Nephron (organoid): ENCODE data around the gene ATXN1.

Source experiments
- H3K27ac Mint-ChIP-seq, 3 experiments: 2 replicates each; pipeline ENCODE4 v1.8.0; 2020; ENCODE audit warnings: mixed read lengths in 3 of 3, mild to moderate bottlenecking in 2 of 3, moderate library complexity in 1 of 3
- H3K27me3 Mint-ChIP-seq: 2 replicates; pipeline ENCODE4 v1.8.0; 2021; ENCODE audit warnings: low read depth, mild to moderate bottlenecking, moderate library complexity, mixed read lengths
- H3K36me3 Mint-ChIP-seq: 2 replicates; pipeline ENCODE4 v1.8.0; 2020; ENCODE audit warnings: low read depth, mixed read lengths
- H3K4me1 Mint-ChIP-seq: 2 replicates; pipeline ENCODE4 v1.8.0; 2020; ENCODE audit warnings: mixed read lengths
- H3K4me3 Mint-ChIP-seq, 3 experiments: 2 replicates each; pipeline ENCODE4 v1.8.0; 2020; ENCODE audit warnings: mild to moderate bottlenecking in 3 of 3, mixed read lengths in 3 of 3, moderate library complexity in 2 of 3
- H3K9me3 Mint-ChIP-seq: 2 replicates; pipeline ENCODE4 v1.8.0; 2020; ENCODE audit warnings: mixed read lengths
- TF ChIP-seq, protein P1 (sequence below), 3 experiments: fragments of 200-600 bp; sonication (generic); IDR thresholded peaks; one replicate each; pipeline ENCODE4 v1.5.0; 2021; ENCODE audit warnings: antibody characterized with exemption in 3 of 3; ENCODE audit not compliant: unreplicated experiment in 3 of 3

Gene ATXN1

DNA sequence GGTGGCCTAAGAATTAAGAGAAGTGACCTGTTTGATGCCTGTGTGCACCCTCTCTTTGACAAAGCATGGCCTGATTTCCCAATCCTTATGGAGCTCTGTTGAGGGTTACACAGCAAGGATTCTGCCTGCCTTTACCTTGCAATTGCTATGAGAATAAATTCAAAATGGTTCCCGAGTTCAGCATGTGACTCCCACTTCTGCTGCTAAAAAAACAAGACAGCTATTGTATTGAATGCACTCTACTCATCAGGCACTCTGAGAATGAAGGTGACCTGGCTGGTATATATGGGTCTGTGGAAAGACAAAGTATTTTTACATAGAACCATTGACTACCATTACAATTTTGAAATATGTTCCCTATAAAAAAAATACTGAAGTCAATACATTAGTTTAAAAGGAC is 190.3 kb downstream of the ATXN1 start:
- H3K4me3 Mint-ChIP-seq: no peak overlapping the region
- TF ChIP-seq, protein P1, sequence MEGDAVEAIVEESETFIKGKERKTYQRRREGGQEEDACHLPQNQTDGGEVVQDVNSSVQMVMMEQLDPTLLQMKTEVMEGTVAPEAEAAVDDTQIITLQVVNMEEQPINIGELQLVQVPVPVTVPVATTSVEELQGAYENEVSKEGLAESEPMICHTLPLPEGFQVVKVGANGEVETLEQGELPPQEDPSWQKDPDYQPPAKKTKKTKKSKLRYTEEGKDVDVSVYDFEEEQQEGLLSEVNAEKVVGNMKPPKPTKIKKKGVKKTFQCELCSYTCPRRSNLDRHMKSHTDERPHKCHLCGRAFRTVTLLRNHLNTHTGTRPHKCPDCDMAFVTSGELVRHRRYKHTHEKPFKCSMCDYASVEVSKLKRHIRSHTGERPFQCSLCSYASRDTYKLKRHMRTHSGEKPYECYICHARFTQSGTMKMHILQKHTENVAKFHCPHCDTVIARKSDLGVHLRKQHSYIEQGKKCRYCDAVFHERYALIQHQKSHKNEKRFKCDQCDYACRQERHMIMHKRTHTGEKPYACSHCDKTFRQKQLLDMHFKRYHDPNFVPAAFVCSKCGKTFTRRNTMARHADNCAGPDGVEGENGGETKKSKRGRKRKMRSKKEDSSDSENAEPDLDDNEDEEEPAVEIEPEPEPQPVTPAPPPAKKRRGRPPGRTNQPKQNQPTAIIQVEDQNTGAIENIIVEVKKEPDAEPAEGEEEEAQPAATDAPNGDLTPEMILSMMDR (IDR thresholded peaks at IDR 0.05; ENCODE audit: unreplicated experiment in 3 of 3): no peak
- peaks cover 25% of the 10 kb centered on the region for H3K4me1 Mint-ChIP-seq
- peaks cover 12% of the 10 kb centered on the region for H3K36me3 Mint-ChIP-seq
- H3K27me3 Mint-ChIP-seq: no peaks in the 10 kb centered on the region
- H3K9me3 Mint-ChIP-seq: no peaks in the 10 kb centered on the region
- no peak overlapping the region for H3K27ac Mint-ChIP-seq

DNA sequence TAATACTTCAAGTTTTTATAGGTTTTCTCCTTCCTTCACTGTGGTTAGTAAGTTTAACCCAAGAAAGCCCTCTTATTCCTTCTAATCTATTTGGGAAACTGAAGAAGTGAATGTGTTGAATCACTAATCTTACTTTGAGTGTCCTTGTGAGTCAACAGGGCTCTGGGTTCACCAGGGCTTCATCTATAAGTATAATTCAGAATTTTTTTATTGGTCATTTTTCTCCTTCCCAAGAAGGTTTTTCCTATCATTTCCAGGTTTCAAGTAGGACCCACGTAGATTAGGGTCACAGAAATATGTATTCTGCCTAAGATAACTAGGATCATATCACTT is 191.1 kb downstream of the ATXN1 start:
- H3K27ac Mint-ChIP-seq: no peak overlapping the region
- no peaks in the 10 kb centered on the region for H3K27me3 Mint-ChIP-seq
- TF ChIP-seq, protein P1 (IDR thresholded peaks at IDR 0.05; ENCODE audit: unreplicated experiment in 3 of 3): no peak
- peaks cover 25% of the 10 kb centered on the region for H3K4me1 Mint-ChIP-seq
- no peak overlapping the region for H3K4me3 Mint-ChIP-seq
- peaks cover 11% of the 10 kb centered on the region for H3K36me3 Mint-ChIP-seq
- H3K9me3 Mint-ChIP-seq: no peaks in the 10 kb centered on the region

DNA sequence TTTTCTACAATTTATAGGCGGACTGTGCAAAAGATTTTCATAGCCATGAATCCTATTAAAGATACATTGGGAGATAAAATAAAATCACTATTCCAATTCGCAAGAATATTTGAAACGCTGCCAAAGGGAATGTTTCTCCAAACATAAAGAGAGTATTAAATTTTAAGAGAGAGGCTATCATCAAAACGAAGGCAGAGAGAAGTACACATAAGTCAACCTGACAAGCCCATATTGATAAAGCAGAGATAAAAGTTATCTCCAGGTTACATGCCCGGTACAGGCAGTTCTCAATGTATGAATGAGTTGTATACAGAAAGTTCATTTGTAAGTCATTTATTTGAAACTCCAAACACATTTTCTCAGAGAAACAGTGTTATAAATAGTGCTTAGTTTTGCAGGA is 193.1 kb downstream of the ATXN1 start:
- H3K27me3 Mint-ChIP-seq: no peaks in the 10 kb centered on the region
- peaks cover 20% of the 10 kb centered on the region for H3K4me1 Mint-ChIP-seq
- TF ChIP-seq, protein P1 (IDR thresholded peaks at IDR 0.05; ENCODE audit: unreplicated experiment in 3 of 3): no peak
- no peaks in the 10 kb centered on the region for H3K9me3 Mint-ChIP-seq
- peak overlapping the region; percentile 14 to 65 (median 21) for H3K27ac Mint-ChIP-seq
- peaks cover 8% of the 10 kb centered on the region for H3K36me3 Mint-ChIP-seq
- H3K4me3 Mint-ChIP-seq: no peak overlapping the region

DNA sequence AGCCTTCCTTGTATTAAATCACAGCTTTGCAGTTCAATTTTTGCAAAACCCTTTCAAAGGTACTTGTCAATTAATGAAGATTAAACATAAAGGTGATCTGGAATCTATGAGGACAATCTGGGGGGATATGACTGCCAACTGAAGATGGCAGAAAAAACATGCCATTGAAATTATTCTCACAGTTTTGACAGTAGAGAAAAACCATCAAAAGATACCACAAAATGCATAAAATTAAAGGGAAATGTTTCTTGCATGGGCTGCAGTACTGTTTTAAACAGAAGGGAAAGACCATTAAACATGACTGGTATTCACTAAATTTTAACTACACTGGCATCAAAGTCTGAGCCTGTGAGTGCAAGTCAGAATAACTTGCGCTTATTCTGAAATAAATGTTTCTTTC is 194.2 kb downstream of the ATXN1 start:
- Mint-ChIP-seq H3K4me1 (peaks cover 20% of the 10 kb centered on the region), H3K4me3 (no peak overlapping the region), H3K36me3 (peaks cover 8% of the 10 kb centered on the region), H3K9me3 (no peaks in the 10 kb centered on the region), H3K27me3 (no peaks in the 10 kb centered on the region), H3K27ac (peak overlapping the region; percentile 14 to 70 (median 65))
- TF ChIP-seq, protein P1 (IDR thresholded peaks at IDR 0.05; ENCODE audit: unreplicated experiment in 3 of 3): no peak

DNA sequence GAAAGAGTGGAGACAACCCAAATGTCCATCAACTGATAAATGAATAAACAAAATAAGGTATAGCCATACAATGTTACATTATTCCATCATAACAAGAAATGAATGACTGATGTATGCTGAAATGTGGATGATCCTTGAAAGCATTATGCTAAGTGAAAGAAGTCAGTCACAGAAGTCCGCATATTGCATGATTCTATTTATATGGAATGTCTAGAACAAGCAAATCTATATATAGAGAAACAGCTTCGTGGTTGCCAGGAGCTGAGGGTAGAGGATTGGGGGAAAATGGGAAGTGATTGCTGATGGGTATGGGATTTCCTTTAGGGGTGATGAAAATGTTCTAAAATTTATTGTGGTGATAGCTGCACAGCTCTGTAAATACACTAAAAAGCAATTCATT is 196.8 kb downstream of the ATXN1 start:
- Mint-ChIP-seq H3K27ac (no peak overlapping the region), H3K4me3 (no peak overlapping the region), H3K27me3 (no peaks in the 10 kb centered on the region), H3K4me1 (peaks cover 20% of the 10 kb centered on the region), H3K9me3 (no peaks in the 10 kb centered on the region), H3K36me3 (no peaks in the 10 kb centered on the region)
- TF ChIP-seq, protein P1 (IDR thresholded peaks at IDR 0.05; ENCODE audit: unreplicated experiment in 3 of 3): no peak

DNA sequence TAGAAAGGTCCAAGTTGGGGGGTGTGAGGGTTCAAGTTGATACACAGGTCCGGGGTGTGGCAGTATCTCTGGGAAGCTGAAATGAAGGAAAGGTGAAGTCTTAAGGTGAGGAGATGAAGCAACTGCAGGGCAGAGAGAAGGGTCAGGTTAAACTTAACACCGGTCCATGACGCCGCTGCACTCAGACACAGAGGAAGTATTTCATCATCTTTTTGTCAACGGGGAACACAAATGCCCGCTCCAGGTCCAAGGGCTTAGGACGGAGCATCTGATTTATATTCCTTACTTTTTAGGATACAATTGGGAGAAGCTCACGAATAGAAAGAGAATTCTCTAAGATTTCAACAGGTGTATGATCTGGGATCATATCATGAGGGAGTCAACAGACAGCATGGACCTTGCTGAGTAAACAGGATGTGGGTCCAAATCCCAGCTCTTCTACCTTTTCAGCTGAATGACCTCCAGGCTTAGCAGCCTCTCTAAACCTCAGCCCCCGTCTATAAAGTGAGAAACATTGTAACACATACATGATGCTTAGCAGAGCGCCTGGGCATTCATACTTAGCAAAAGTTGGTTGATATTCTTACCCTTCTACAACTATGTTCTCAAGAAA is 197.5 kb downstream of the ATXN1 start:
- H3K9me3 Mint-ChIP-seq: no peaks in the 10 kb centered on the region
- no peaks in the 10 kb centered on the region for H3K27me3 Mint-ChIP-seq
- H3K4me3 Mint-ChIP-seq: no peak overlapping the region
- no peaks in the 10 kb centered on the region for H3K36me3 Mint-ChIP-seq
- no peak overlapping the region for H3K27ac Mint-ChIP-seq
- peaks cover 18% of the 10 kb centered on the region for H3K4me1 Mint-ChIP-seq
- TF ChIP-seq, protein P1 (IDR thresholded peaks at IDR 0.05; ENCODE audit: unreplicated experiment in 3 of 3): no peak
